ENCODE measurements around the gene CDKN2AIP. TPM values are rescaled to one million over a fixed set of nuclear protein-coding genes. Genes with fewer than 3 reads are reported as not detected.

Gene CDKN2AIP
- polyA plus RNA-seq, 2 of the 4 experiments (the other 2 are of a cell fraction), result 9.1 to 12.4 TPM

- DNase-seq (ENCODE audit: low read depth in 1 of 2, low spot score in 1 of 2) (no peak), ATAC-seq (no peak), FAIRE-seq (no peak)
- peaks cover 7% of the 10 kb centered on the region; the same call in 1 of the 3 replicates for H3K9me3 ChIP-seq
- no peaks in the 10 kb centered on the region for H3K4me1 ChIP-seq
- H3K27ac ChIP-seq, result no peak overlapping the region
- POLR2A ChIA-PET, result no interaction called here
- no peak for TF ChIP-seq ZNF302 (CRISPR knock-in tag; IDR thresholded peaks at IDR 0.05)
- TF ChIP-seq HOXB13 (CRISPR knock-in tag; IDR thresholded peaks at IDR 0.05; ENCODE audit: low read depth), result no peak
- no peak for TF ChIP-seq RAD21 (conservative IDR thresholded peaks at IDR 0.05 in 1 of 2, IDR thresholded peaks at IDR 0.05 in 1 of 2)
- TF ChIP-seq CBX8 (IDR thresholded peaks at IDR 0.05), result no peak
- no peak for TF ChIP-seq JUN (IDR thresholded peaks at IDR 0.05)
- no peak for TF ChIP-seq RCOR1 (IDR thresholded peaks at IDR 0.05; ENCODE audit: low read depth, low read length)
- no peak for TF ChIP-seq FOSB (CRISPR knock-in tag; IDR thresholded peaks at IDR 0.05)
- no peak for TF ChIP-seq CEBPB (IDR thresholded peaks at IDR 0.05)
- no peak for TF ChIP-seq ZFP36 (IDR thresholded peaks at IDR 0.05; ENCODE audit: borderline replicate concordance, partially characterized antibody)
- no peak for TF ChIP-seq BCL3 (IDR thresholded peaks at IDR 0.05)
- TF ChIP-seq GATA3 (IDR thresholded peaks at IDR 0.05; ENCODE audit: borderline replicate concordance), result no peak
- TF ChIP-seq KDM1A (IDR thresholded peaks at IDR 0.05; ENCODE audit: low read depth), result no peak
- no peak for TF ChIP-seq POLR2AphosphoS2 (conservative IDR thresholded peaks at IDR 0.05; ENCODE audit: low read length)
- TF ChIP-seq E2F6 (IDR thresholded peaks at IDR 0.05; ENCODE audit: borderline replicate concordance, low read depth), result no peak
- TF ChIP-seq PHF8 (IDR thresholded peaks at IDR 0.05; ENCODE audit: borderline replicate concordance, low read depth), result no peak
- no peak overlapping the region for H3K4me3 ChIP-seq
- WGBS (ENCODE audit: missing lambda C conversion rate), result 85% methylated on average over 3 of the region's 3 CpGs
- CTCF ChIA-PET, result no interaction called here
- H3K4me2 ChIP-seq, result no peak overlapping the region
Observed at GRCh38 chr4:183495184-183495583, 50.7 kb downstream of the CDKN2AIP start.

Other genes with a start within 250 kb of the CDKN2AIP start
- not detected in 2 replicates for gene CLDN22, start 124.4 kb upstream of the CDKN2AIP start, polyA plus RNA-seq (2011; rRNA removed)
- not detected in 3 replicates for gene CLDN22, start 124.4 kb upstream of the CDKN2AIP start, polyA plus RNA-seq (2017; fragmentation: RNase III; extraction: RNeasy Plus Mini Kit Qiagen cat#74134 plus additional on column Dnase treatment)
- gene CLDN24, start 122.2 kb upstream of the CDKN2AIP start, polyA plus RNA-seq (2011; rRNA removed), result not detected in 2 replicates
- not detected in 3 replicates for gene CLDN24, start 122.2 kb upstream of the CDKN2AIP start, polyA plus RNA-seq (2017; fragmentation: RNase III; extraction: RNeasy Plus Mini Kit Qiagen cat#74134 plus additional on column Dnase treatment)
- gene ING2, start 60.4 kb downstream of the CDKN2AIP start, polyA plus RNA-seq (2011; rRNA removed), result 9.9 and 16.9 TPM in 2 replicates
- gene ING2, start 60.4 kb downstream of the CDKN2AIP start, polyA plus RNA-seq (2017; fragmentation: RNase III; extraction: RNeasy Plus Mini Kit Qiagen cat#74134 plus additional on column Dnase treatment), result 13.6 to 16.4 TPM (median 14.8 TPM) in 3 replicates
- gene RWDD4, start 214.5 kb downstream of the CDKN2AIP start, polyA plus RNA-seq (2011; rRNA removed), result 14.8 and 20.4 TPM in 2 replicates
- 18.7 to 20.1 TPM (median 20.1 TPM) in 3 replicates for gene RWDD4, start 214.5 kb downstream of the CDKN2AIP start, polyA plus RNA-seq (2017; fragmentation: RNase III; extraction: RNeasy Plus Mini Kit Qiagen cat#74134 plus additional on column Dnase treatment)
- gene TRAPPC11, start 214.7 kb downstream of the CDKN2AIP start, polyA plus RNA-seq (2011; rRNA removed), result 39.8 and 44.0 TPM in 2 replicates
- gene TRAPPC11, start 214.7 kb downstream of the CDKN2AIP start, polyA plus RNA-seq (2017; fragmentation: RNase III; extraction: RNeasy Plus Mini Kit Qiagen cat#74134 plus additional on column Dnase treatment), result 10.8 to 12.4 TPM (median 11.4 TPM) in 3 replicates